GM12865 (cell line): Measurements from ENCODE around the gene FCSK.

Source experiments
- DNase-seq: peaks from one replicate; pipeline ENCODE4 v3.0.0; 2010; ENCODE audit warnings: low read depth
- H3K4me3 ChIP-seq: 2 replicates; pipeline ENCODE4 v1.5.1; 2011; ENCODE audit warnings: mild to moderate bottlenecking, low read depth, low read length, control low read depth
- CTCF ChIP-seq: IDR thresholded peaks from 2 replicates; pipeline ENCODE4 v1.5.1; 2011; ENCODE audit warnings: low read length, control low read depth, low read depth, inconsistent platforms; ENCODE audit not compliant: insufficient read depth; ENCODE audit errors: missing control alignments

The FCSK gene

GRCh38 chr16:70483426-70483825, 29.0 kb downstream of the FCSK start:
- DNase-seq: peak; percentile 85
- TF ChIP-seq CTCF: no peak
- no peak overlapping the region for H3K4me3 ChIP-seq

GRCh38 chr16:70484867-70485266, 30.5 kb downstream of the FCSK start:
- no peak for TF ChIP-seq CTCF
- H3K4me3 ChIP-seq: no peak overlapping the region
- no peak for DNase-seq

GRCh38 chr16:70490261-70490660, 35.9 kb downstream of the FCSK start:
- no peak for DNase-seq
- no peak for TF ChIP-seq CTCF
- no peak overlapping the region for H3K4me3 ChIP-seq

GRCh38 chr16:70493802-70494201, 39.4 kb downstream of the FCSK start:
- DNase-seq: no peak
- no peak for TF ChIP-seq CTCF
- no peak overlapping the region for H3K4me3 ChIP-seq

- TF ChIP-seq CTCF: no peak
- H3K4me3 ChIP-seq: no peak overlapping the region
- no peak for DNase-seq
These were observed 39.9 kb downstream of the FCSK start for GRCh38 chr16:70494202-70494770.

- H3K4me3 ChIP-seq: no peak overlapping the region
- DNase-seq: no peak
- TF ChIP-seq CTCF: no peak
These were observed 40.4 kb downstream of the FCSK start for GRCh38 chr16:70494777-70495176.
